Occipital lobe (tissue), 2 donors: ENCODE measurements around the gene WSCD1. TPM values are rescaled to one million over a fixed set of nuclear protein-coding genes. Genes with fewer than 3 reads are reported as not detected.

Source experiments
- DNase-seq: peaks from one replicate; lab custom pipeline; 2025; lab: John Stamatoyannopoulos, UW
- total RNA-seq: library from RNA; depleted of rRNA; stranded (reverse); fragments of >200 nt; gene quantifications from one replicate; pipeline ENCODE4 v1.2.3, GENCODE V29; 2014

Gene WSCD1
- 35.7 TPM for total RNA-seq

DNA sequence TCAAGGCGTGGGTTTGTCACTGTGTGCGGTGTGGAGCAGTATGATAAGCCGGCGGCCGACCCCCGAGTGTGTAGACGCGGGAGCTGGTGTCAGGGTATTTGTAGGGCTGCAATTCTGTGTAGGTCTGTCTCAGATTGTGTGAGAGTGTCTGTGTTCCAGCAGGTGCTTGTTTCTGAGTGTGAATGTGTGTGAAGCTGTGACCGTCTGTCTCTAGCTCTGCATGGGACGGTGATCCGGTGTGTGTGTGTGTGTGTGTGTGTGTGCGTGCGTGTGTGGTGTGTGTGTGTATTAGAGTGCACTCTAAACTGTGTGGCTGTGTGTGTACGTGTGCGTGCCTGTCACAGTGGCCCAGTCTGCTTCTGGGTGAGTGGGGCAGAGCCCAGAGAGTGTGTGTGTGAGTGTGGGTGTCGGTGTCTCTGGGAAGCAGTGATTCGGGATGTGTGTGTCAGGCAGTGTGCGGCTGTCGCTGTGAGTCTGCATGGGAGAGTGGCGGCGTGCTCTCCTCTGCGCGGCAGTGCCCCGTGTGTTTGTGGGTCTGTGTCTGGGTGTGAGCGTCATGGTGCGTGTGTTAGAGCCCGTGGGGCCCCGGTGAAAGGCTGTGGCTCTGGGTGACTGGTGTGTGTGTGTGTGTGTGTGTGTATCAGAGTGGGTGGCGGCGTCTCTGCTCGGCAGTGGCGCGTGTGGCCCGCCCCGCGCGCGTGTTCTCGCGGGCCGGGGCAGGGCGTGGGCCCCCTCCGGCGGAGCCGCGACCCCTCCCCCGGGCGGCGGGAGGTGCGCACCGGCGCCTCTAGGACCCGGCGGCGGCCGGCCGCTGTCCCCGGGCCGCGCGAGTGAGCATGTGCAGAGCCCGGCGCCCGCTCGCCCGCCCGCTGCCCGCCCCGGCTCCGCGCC is at the start of gene WSCD1:
Gene WSCD1, plus strand, starts transcription at position 841 of the 891 bp plus-strand sequence. CDS start 10,280 bp downstream, outside the sequence.
- peak; percentile 38 for DNase-seq

GRCh38 chr17:6021011-6021400 is 49.2 kb upstream of the WSCD1 start:
- no peak for DNase-seq

- no peak for DNase-seq
Observed at GRCh38 chr17:6021627-6022026, 48.6 kb upstream of the WSCD1 start.

DNA sequence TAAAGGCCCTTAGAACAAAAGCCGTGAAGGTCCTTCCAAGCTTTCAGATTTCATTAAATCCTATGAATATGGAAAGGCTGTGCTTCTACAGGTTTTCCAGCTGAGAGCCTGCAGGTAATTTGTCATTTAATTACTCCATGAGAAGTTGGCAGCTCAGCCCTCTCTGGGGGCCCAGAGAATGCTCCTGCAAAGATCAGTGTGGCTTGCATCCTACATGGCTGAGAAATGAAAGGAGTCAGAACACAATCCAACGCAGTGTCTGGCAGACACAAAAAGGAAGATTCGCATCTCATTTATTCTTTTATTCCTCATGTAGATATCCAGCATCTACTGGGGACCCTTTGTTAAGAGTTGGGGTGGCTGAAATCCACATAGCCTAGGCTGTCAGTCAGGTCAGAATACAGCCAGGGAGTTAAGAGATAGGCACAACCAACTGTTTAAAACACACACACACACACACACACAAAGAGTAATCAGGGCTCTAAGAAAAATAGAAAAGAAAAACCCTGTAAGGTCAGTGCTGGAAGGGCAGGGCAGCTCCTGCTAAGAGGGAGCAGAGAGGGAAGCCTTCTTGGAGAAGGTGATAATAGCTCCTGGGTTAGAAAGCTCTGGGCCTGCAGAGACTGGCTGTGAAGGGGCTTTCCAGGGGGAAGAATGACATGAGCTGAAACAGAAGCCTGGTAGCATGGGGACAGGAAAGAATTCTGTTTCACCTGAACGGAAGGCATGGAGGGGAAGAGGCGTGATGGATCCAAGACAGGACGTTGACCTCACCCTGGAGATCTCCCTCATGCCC is 46.9 kb upstream of the WSCD1 start:
- no peak for DNase-seq

- DNase-seq: no peak
Observed at GRCh38 chr17:6024576-6024975, 45.6 kb upstream of the WSCD1 start.

GRCh38 chr17:6027342-6028024 is 42.7 kb upstream of the WSCD1 start:
- DNase-seq: no peak

GRCh38 chr17:6028294-6028693 is 41.9 kb upstream of the WSCD1 start:
- DNase-seq: no peak

GRCh38 chr17:6035801-6036394 is 34.3 kb upstream of the WSCD1 start:
- DNase-seq: no peak

- DNase-seq: no peak
Observed at GRCh38 chr17:6040504-6040903, 29.7 kb upstream of the WSCD1 start.

- DNase-seq: no peak
Observed at GRCh38 chr17:6041246-6041645, 28.9 kb upstream of the WSCD1 start.

GRCh38 chr17:6043405-6043804 is 26.8 kb upstream of the WSCD1 start:
- no peak for DNase-seq

DNA sequence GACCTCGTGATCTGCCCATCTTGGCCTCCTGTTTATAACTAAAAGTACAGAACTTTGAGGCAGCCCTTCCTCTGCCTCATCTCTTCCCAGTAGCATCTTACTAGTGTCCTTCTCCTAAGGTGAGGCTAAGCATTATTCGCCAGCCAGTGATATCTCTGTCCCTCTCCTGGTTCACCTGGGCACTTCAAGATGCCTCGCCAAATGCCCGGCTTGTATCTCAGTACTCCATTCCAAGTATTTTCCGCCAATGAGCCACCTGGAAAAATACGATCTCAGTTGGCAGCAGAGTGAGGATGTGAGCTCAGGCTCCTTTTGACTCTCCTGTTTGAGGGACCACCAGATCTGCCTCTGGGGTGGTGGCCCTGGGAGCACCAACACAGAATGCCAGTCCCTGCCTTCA is 25.9 kb upstream of the WSCD1 start:
- no peak for DNase-seq

DNA sequence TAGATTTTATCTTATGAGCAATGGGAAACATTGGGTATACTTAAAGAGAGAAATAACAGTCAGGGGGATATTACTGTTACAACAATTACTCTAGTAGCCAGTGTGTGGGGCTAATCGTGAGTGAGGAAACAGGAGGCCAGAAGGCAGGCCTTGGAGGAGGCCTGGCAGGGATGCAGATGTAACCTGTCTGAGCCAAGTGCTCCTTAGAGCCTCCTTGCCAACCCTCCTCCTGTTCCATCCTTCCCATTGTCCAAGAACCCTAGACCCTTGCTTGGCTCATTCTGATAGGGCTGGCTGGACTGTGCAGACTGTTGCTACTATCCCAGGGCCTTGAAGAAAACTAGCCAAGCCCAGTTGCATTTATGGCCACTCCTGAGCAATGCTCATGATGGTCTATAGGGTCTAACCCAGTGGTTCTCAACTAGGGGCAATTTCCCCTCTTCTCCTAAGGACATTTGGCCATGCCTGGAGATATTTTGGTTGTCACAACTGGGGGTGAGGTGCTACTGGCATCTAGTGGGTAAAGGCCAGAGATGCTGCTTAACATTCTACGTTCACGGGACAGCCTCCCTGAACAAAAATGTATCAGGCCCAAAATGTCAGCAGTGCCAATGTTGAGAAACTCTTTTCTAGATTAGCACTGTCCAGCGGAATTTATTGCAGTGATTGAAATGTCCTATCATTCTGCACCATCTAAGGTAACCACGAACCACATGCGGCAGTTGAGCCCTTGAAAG is 24.4 kb upstream of the WSCD1 start:
- no peak for DNase-seq

GRCh38 chr17:6046431-6046830 is 23.7 kb upstream of the WSCD1 start:
- no peak for DNase-seq

- DNase-seq: no peak
Observed at GRCh38 chr17:6046931-6047330, 23.2 kb upstream of the WSCD1 start.

DNA sequence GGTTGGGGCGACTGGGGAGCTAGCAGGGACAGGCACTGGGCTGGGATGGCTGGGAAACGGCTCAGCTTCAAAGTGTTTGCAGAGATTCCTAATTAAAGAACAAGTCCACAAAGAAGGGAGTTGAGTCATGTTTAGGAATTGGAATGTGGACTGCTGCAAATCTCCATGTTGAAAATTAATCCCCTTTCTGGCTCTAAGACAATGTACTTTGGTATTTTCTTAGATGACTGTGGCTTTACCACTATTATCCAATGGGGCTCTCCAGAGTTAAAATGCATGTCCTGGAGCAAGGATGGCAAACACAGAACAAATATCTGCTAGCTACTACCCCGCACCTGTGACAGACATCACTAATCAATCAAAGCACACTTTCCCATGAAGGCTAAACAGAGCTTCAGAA is 22.2 kb upstream of the WSCD1 start:
- DNase-seq: no peak

- DNase-seq: no peak
Observed at GRCh38 chr17:6048486-6048885, 21.7 kb upstream of the WSCD1 start.

DNA sequence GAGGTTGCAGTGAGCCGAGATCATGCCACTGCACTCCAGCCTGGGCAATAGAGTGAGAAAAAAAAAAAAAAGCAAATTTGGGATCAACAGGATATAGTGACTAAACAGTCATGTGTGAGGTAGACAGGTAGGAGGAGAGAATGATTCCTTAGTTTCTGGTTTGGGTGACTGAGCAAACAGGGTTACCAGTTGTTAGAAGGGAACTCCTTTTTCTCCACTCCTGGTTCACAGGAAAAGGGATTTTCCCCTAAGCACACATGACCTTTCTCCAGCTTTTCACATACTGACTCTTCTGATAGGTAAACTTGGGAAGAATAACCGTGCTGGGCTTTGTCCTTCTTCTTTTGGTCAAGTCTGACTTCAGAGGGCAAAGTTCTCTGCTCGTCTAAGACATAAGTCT is 17.3 kb upstream of the WSCD1 start:
- no peak for DNase-seq

GRCh38 chr17:6054372-6054771 is 15.8 kb upstream of the WSCD1 start:
- DNase-seq: no peak

GRCh38 chr17:6056104-6056503 is 14.1 kb upstream of the WSCD1 start:
- no peak for DNase-seq

DNA sequence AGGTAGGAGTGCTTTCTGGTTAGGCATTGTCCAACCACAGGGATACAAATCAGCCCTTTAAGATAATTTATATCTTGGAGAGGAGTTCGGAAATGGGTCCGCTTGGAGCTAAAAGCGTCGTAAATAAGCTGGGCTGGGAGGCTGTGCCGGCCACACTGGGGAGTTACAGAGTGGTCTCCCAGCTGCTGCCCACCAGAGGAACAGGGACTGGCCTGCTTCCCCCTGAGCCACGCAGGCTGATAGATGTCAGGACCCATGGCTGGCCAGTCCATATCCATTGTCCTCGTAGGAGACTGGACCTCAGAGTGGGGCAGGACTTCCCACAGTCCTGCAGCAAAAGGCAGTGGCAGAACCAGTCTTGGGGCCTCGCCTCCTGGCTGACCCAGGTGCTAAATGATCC is 12.6 kb upstream of the WSCD1 start:
- DNase-seq: no peak
